ENCODE results near the gene AIMP1. TPM values are rescaled to one million over a fixed set of nuclear protein-coding genes. Genes with fewer than 3 reads are reported as not detected.

AIMP1 gene
- total and polyA plus RNA-seq, 9 donors = 19.7 to 46.5 (median 39.4) TPM

DNA sequence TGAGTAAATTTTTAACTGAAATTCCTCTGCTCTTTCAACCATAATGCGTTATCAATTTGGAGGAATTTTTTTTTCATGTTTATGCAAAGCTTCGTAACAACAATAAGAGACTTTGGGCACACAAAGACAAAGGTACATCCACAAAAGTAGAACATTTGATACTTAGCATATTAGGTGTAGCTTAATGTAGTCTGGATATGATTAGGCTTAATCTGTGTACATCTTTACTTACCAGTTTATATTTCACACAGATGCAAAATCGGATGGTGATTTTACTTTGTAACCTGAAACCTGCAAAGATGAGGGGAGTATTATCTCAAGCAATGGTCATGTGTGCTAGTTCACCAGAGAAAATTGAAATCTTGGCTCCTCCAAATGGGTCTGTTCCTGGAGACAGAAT, 20.3 kb downstream of the AIMP1 start:
- intact Hi-C loops (cut with DNase I) = no loop called here
- Histone ChIP-seq H3K9me3 (no peaks in the 10 kb centered on the region), H3K4me3 (no peak overlapping the region), H3K36me3 (no peaks in the 10 kb centered on the region), H3K27me3 (no peaks in the 10 kb centered on the region), H3K4me1 (ENCODE audit: insufficient read depth) (no peaks in the 10 kb centered on the region), H3K27ac (no peak overlapping the region)
- no peak for DNase-seq
- TF ChIP-seq, protein P1, sequence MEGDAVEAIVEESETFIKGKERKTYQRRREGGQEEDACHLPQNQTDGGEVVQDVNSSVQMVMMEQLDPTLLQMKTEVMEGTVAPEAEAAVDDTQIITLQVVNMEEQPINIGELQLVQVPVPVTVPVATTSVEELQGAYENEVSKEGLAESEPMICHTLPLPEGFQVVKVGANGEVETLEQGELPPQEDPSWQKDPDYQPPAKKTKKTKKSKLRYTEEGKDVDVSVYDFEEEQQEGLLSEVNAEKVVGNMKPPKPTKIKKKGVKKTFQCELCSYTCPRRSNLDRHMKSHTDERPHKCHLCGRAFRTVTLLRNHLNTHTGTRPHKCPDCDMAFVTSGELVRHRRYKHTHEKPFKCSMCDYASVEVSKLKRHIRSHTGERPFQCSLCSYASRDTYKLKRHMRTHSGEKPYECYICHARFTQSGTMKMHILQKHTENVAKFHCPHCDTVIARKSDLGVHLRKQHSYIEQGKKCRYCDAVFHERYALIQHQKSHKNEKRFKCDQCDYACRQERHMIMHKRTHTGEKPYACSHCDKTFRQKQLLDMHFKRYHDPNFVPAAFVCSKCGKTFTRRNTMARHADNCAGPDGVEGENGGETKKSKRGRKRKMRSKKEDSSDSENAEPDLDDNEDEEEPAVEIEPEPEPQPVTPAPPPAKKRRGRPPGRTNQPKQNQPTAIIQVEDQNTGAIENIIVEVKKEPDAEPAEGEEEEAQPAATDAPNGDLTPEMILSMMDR (IDR thresholded peaks at IDR 0.05) = no peak
- TF ChIP-seq EP300 (IDR thresholded peaks at IDR 0.05) (no peak), POLR2A (IDR thresholded peaks at IDR 0.05) (no peak)
- WGBS, 3 donors = 95 to 99% (median 96%) methylated on average over 3 of the region's 3 CpGs

DNA sequence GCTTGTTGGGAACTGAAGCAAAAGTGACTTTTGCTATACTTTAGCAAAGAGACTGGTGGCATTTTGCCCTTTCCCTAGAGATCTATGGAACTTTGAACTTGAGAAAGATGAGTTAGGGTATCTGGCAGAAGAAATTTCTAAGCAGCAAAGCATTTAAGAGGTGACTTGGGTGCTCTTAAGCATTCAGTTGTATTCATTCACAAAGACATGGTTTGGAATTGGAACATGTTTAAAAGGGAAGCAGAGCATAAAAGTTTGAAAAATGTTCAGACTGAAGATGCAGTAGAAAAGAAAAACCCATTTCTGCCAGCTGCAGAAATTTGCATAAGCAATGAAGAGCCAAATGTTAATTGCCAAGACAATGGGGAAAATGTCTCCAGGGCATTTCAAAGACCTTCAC, 21.6 kb downstream of the AIMP1 start:
- DNase-seq = no peak
- Histone ChIP-seq H3K4me1 (ENCODE audit: insufficient read depth) (no peaks in the 10 kb centered on the region), H3K36me3 (no peaks in the 10 kb centered on the region), H3K27ac (no peak overlapping the region), H3K4me3 (no peak overlapping the region), H3K9me3 (no peaks in the 10 kb centered on the region), H3K27me3 (no peaks in the 10 kb centered on the region)
- TF ChIP-seq POLR2A (IDR thresholded peaks at IDR 0.05) (no peak), EP300 (IDR thresholded peaks at IDR 0.05) (no peak)
- TF ChIP-seq, protein P1 (IDR thresholded peaks at IDR 0.05) = no peak
- intact Hi-C loops (cut with DNase I) = no loop called here

DNA sequence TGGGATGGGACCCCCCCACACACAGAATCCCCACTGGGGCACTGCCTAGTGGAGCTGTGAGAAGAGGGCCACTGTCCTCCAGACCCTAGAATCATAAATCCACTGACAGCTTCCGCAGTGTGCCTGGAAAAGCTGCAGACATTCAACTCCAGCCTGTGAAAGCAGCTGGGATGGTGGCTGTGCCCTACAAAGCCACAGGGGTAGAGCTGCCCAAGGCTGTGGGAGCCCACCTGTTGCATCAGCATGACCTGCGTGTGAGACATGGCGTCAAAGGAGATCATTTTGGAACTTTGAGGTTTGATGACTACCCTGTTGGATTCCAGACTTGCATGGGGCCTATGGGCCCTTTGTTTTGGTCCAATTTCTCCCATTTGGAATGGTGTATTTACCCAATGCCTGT, 22.3 kb downstream of the AIMP1 start:
- intact Hi-C loops (cut with DNase I) = no loop called here
- DNase-seq = no peak
- no peaks in the 10 kb centered on the region for H3K27me3 ChIP-seq
- WGBS, 3 donors = 96 to 100% (median 97%) methylated on average over 3 of the region's 3 CpGs
- H3K27ac ChIP-seq = no peak overlapping the region
- no peaks in the 10 kb centered on the region for H3K36me3 ChIP-seq
- H3K4me3 ChIP-seq = no peak overlapping the region
- H3K4me1 ChIP-seq (ENCODE audit: insufficient read depth) = no peaks in the 10 kb centered on the region
- TF ChIP-seq EP300 (IDR thresholded peaks at IDR 0.05) = no peak
- H3K9me3 ChIP-seq = no peaks in the 10 kb centered on the region

DNA sequence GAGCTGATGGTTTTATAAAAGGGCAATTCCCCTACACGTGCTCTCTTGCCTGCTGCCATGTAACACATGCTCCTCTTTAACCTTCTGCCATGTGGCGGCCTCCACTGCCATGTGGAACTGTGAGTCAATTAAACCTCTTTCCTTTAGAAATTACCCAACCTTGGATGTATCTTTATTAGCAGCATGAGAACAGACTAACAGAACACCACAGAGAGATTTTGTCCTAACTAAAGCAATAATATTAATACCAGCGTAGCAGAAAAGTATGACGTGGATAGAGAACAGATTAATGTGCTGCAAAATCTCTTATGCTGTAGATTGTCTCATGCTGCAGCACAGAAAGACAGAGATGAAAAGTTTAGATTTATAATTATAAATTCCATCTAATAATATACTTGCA, 23.1 kb downstream of the AIMP1 start:
- H3K27ac ChIP-seq = no peak overlapping the region
- intact Hi-C loops (cut with DNase I) = no loop called here
- 86 to 96% (median 95%) methylated on average over 4 of the region's 4 CpGs for WGBS, 3 donors

DNA sequence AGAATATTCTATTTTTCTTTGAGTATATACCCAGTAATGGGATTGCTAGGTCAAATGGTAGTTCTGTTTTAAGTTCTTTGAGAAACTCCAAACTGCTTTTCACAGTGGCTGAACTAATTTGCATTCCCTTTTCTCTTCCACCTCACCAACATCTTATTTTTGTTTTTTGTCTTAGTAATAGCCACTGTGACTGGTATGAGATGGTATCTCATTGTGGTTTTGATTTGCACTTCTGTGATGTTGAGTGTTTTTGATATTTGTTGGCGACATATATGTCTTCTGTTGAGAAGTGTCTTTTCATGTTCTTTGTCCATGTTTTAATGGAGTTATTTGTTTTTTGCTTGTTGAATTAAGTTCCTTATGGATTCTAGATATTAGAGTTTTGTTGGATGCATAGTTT, 24.4 kb downstream of the AIMP1 start:
- 95 to 98% (median 96%) methylated on average over 1 of the region's 1 CpG for WGBS, 3 donors
- DNase-seq = no peak

More for the DNA sequence above, 23.1 kb downstream of the AIMP1 start:
- Histone ChIP-seq H3K9me3 (no peaks in the 10 kb centered on the region), H3K4me3 (no peak overlapping the region), H3K36me3 (no peaks in the 10 kb centered on the region), H3K4me1 (ENCODE audit: insufficient read depth) (peaks cover 2% of the 10 kb centered on the region), H3K27me3 (no peaks in the 10 kb centered on the region)
- DNase-seq = no peak
- TF ChIP-seq POLR2A (IDR thresholded peaks at IDR 0.05) (no peak), EP300 (IDR thresholded peaks at IDR 0.05) (no peak)
- TF ChIP-seq, protein P1 (IDR thresholded peaks at IDR 0.05) = no peak

More for the DNA sequence above, 24.4 kb downstream of the AIMP1 start:
- Histone ChIP-seq H3K4me3 (no peak overlapping the region), H3K27me3 (no peaks in the 10 kb centered on the region), H3K36me3 (no peaks in the 10 kb centered on the region), H3K9me3 (no peaks in the 10 kb centered on the region), H3K27ac (no peak overlapping the region), H3K4me1 (ENCODE audit: insufficient read depth) (peaks cover 2% of the 10 kb centered on the region)
- TF ChIP-seq POLR2A (IDR thresholded peaks at IDR 0.05) = no peak
- TF ChIP-seq, protein P1 (IDR thresholded peaks at IDR 0.05) = no peak
- TF ChIP-seq EP300 (IDR thresholded peaks at IDR 0.05) = no peak
- intact Hi-C loops (cut with DNase I) = no loop called here

Measured in ovary (tissue), 9 donors.